H1 (cell line): Measurements from ENCODE around the gene PRRG4. TPM values are rescaled to one million over a fixed set of nuclear protein-coding genes. Genes with fewer than 3 reads are reported as not detected.

ENCODE experiments used
- CTCF ChIA-PET: fragments of 300-600 bp; sonication (Branson Sonifier 250); formaldehyde crosslinking; loops from one replicate; lab custom pipeline; 2021; ENCODE audit not compliant: partially characterized antibody; lab: Charles Lee
- POLR2A ChIA-PET: fragments of 300-600 bp; sonication (Branson Sonifier 250); formaldehyde crosslinking; loops from one replicate; lab custom pipeline; 2021; ENCODE audit warnings: inconsistent platforms; ENCODE audit not compliant: partially characterized antibody; lab: Charles Lee
- DNase-seq, 2 experiments: peaks; one replicate each; pipeline versions ENCODE4 v3.0.0 to v3.0.0-alpha.2; 2010 to 2022; ENCODE audit warnings: low spot score in 2 of 2, low read depth in 1 of 2, mixed read lengths in 1 of 2
- FAIRE-seq: peaks from 2 replicates; lab custom pipeline; 2011; peaks lifted over from hg19 to GRCh38; lab: Jason Lieb, UNC
- H2AFZ ChIP-seq: 2 replicates; pipeline ENCODE4 v1.8.1; 2012; ENCODE audit warnings: low read length, inconsistent platforms
- H2AK5ac ChIP-seq: 2 replicates; pipeline ENCODE4 v1.6.1; 2013; ENCODE audit warnings: low read depth, low read length
- H2BK120ac ChIP-seq: replicated peaks from 2 replicates; pipeline ENCODE3; 2013; ENCODE audit warnings: low read depth, low read length, inconsistent platforms
- H2BK12ac ChIP-seq: 2 replicates; pipeline ENCODE4 v1.6.1; 2013; ENCODE audit warnings: low read depth, low read length
- H2BK15ac ChIP-seq: 2 replicates; pipeline ENCODE4 v1.6.1; 2013; ENCODE audit warnings: low read length
- H2BK20ac ChIP-seq: 2 replicates; pipeline ENCODE4 v1.6.1; 2013; ENCODE audit warnings: low read length
- H2BK5ac ChIP-seq: 2 replicates; pipeline ENCODE4 v1.6.1; 2013; ENCODE audit warnings: low read depth, low read length
- H3K14ac ChIP-seq: 2 replicates; pipeline ENCODE4 v1.6.1; 2013; ENCODE audit warnings: inconsistent platforms; ENCODE audit not compliant: insufficient read length
- H3K18ac ChIP-seq: 2 replicates; pipeline ENCODE4 v1.6.1; 2013; ENCODE audit warnings: low read length; ENCODE audit errors: extremely low read depth
- H3K23ac ChIP-seq: 2 replicates; pipeline ENCODE4 v1.6.1; 2013; ENCODE audit warnings: inconsistent platforms; ENCODE audit not compliant: insufficient read length
- H3K23me2 ChIP-seq: 2 replicates; pipeline ENCODE4 v1.6.1; 2013; ENCODE audit warnings: low read depth, low read length
- H3K27ac ChIP-seq: 2 replicates; pipeline ENCODE4 v1.6.1; 2011; ENCODE audit warnings: low read depth, low read length, inconsistent platforms
- H3K27me3 ChIP-seq, 4 experiments: replicated peaks in 1 of 4; 1 replicate in 1 of 4; 2 replicates in 3 of 4; pipeline versions ENCODE4 v1.6.1 to v1.8.1; 2011 to 2013; ENCODE audit warnings: low read length in 3 of 4, mild to moderate bottlenecking in 3 of 4, inconsistent platforms in 2 of 4, mixed read lengths in 2 of 4, moderate library complexity in 1 of 4; ENCODE audit not compliant: control insufficient read depth in 3 of 4, insufficient read depth in 3 of 4; ENCODE audit errors: extremely low read depth in 1 of 4
- H3K36me3 ChIP-seq, 4 experiments: 2 replicates each; pipeline versions ENCODE4 v1.6.1 to v1.8.1; 2011 to 2013; ENCODE audit warnings: mild to moderate bottlenecking in 4 of 4, low read length in 3 of 4, moderate library complexity in 2 of 4, control low read depth in 1 of 4, inconsistent platforms in 1 of 4; ENCODE audit not compliant: insufficient read depth in 4 of 4, control insufficient read depth in 2 of 4
- H3K4ac ChIP-seq: replicated peaks from 2 replicates; pipeline ENCODE3; 2013; ENCODE audit warnings: low read length, low read depth, mixed read lengths, inconsistent platforms; ENCODE audit not compliant: insufficient read length
- H3K4me1 ChIP-seq, 4 experiments: replicated peaks in 1 of 4; 1 replicate in 1 of 4; 2 replicates in 3 of 4; pipeline versions ENCODE4 v1.6.1 to v1.8.1; 2011 to 2013; ENCODE audit warnings: low read length in 3 of 4, inconsistent platforms in 2 of 4, mixed read lengths in 1 of 4; ENCODE audit not compliant: insufficient read depth in 4 of 4, control insufficient read depth in 3 of 4
- H3K4me2 ChIP-seq, 2 experiments: 2 replicates each; pipeline versions ENCODE4 v1.6.1 to v1.8.1; 2011 to 2013; ENCODE audit warnings: low read depth in 2 of 2, low read length in 2 of 2, control low read depth in 1 of 2, inconsistent platforms in 1 of 2, mild to moderate bottlenecking in 1 of 2; ENCODE audit not compliant: insufficient read depth in 1 of 2
- H3K4me3 ChIP-seq, 4 experiments: fragments of 200-600, 300-600 bp in 1 of 4; sonication (generic), shearing (Covaris generic), sonication (Bioruptor Twin) in 1 of 4; 2 replicates each; pipeline versions ENCODE4 v1.5.1 to v1.8.1; 2011 to 2016; ENCODE audit warnings: low read length in 4 of 4, low read depth in 3 of 4, control low read depth in 2 of 4, inconsistent platforms in 2 of 4, mild to moderate bottlenecking in 2 of 4, mixed read lengths in 1 of 4, moderate library complexity in 1 of 4; ENCODE audit not compliant: insufficient read depth in 2 of 4; ENCODE audit errors: extremely low read depth in 1 of 4
- H3K56ac ChIP-seq: replicated peaks from 2 replicates; pipeline ENCODE3; 2013; ENCODE audit warnings: low read depth, mild to moderate bottlenecking, mixed read lengths, low read length, inconsistent platforms; ENCODE audit not compliant: insufficient read length
- H3K79me1 ChIP-seq: 2 replicates; pipeline ENCODE4 v1.6.1; 2013; ENCODE audit warnings: low read depth, low read length, control low read depth
- H3K79me2 ChIP-seq, 2 experiments: 2 replicates each; pipeline versions ENCODE4 v1.6.1 to v1.8.1; 2012 to 2013; ENCODE audit warnings: low read length in 2 of 2, mild to moderate bottlenecking in 2 of 2, inconsistent platforms in 1 of 2; ENCODE audit not compliant: insufficient read depth in 2 of 2, control insufficient read depth in 1 of 2
- H3K9ac ChIP-seq, 4 experiments: replicated peaks in 1 of 4; 1 replicate in 1 of 4; 2 replicates in 3 of 4; pipeline versions ENCODE4 v1.6.1 to v1.8.1; 2011 to 2013; ENCODE audit warnings: low read depth in 3 of 4, low read length in 3 of 4, control low read depth in 2 of 4, mild to moderate bottlenecking in 2 of 4, moderate library complexity in 2 of 4, inconsistent platforms in 1 of 4; ENCODE audit errors: extremely low read depth in 1 of 4
- H3K9me3 ChIP-seq, 2 experiments: 2 replicates each; pipeline versions ENCODE4 v1.6.1 to v1.8.1; 2012 to 2013; ENCODE audit warnings: mild to moderate bottlenecking in 2 of 2, moderate library complexity in 2 of 2, control low read depth in 1 of 2, inconsistent platforms in 1 of 2, low read depth in 1 of 2, low read length in 1 of 2, mixed read lengths in 1 of 2; ENCODE audit not compliant: insufficient read depth in 2 of 2
- H4K20me1 ChIP-seq, 2 experiments: replicated peaks in 1 of 2; 2 replicates each; pipeline versions ENCODE3 to v1.8.1; 2011 to 2013; ENCODE audit warnings: inconsistent platforms in 2 of 2, low read length in 2 of 2, mild to moderate bottlenecking in 1 of 2; ENCODE audit not compliant: insufficient read depth in 2 of 2, control insufficient read depth in 1 of 2
- H4K5ac ChIP-seq: 2 replicates; pipeline ENCODE4 v1.6.1; 2013; ENCODE audit warnings: low read length, low read depth, mixed read lengths, inconsistent platforms; ENCODE audit not compliant: insufficient read length
- H4K8ac ChIP-seq: 2 replicates; pipeline ENCODE4 v1.8.0; 2013; ENCODE audit warnings: mild to moderate bottlenecking, moderate library complexity, low read length, inconsistent platforms; ENCODE audit not compliant: insufficient read depth; ENCODE audit errors: extremely low read depth
- H4K91ac ChIP-seq: replicated peaks from 2 replicates; pipeline ENCODE3; 2013; ENCODE audit warnings: low read length, mixed read lengths, inconsistent platforms; ENCODE audit not compliant: insufficient read length
- ASH2L ChIP-seq: fragments of 200-600, 300-600 bp; sonication (generic); IDR thresholded peaks from one replicate; pipeline ENCODE4 v1.7.1; 2017; ENCODE audit warnings: low read length
- CHD2 ChIP-seq: IDR thresholded peaks from 2 replicates; pipeline ENCODE4 v1.6.1; 2012; ENCODE audit warnings: low read length, improper control_type of control experiment
- EP300 ChIP-seq, 2 experiments: IDR thresholded peaks; 1 replicate in 1 of 2; 2 replicates in 1 of 2; pipeline ENCODE4 v1.6.1; 2011 to 2012; ENCODE audit warnings: low read depth in 2 of 2, low read length in 2 of 2, mild to moderate bottlenecking in 2 of 2, borderline replicate concordance in 1 of 2, inconsistent platforms in 1 of 2, moderate library complexity in 1 of 2
- EZH2 ChIP-seq: fragments of 200-600 bp; sonication (generic); IDR thresholded peaks from 2 replicates; pipeline ENCODE4 v1.7.1; 2012; ENCODE audit warnings: low read depth, mild to moderate bottlenecking, moderate library complexity, low read length, inconsistent platforms; ENCODE audit not compliant: severe bottlenecking
- NANOG ChIP-seq: IDR thresholded peaks from 2 replicates; pipeline ENCODE4 v1.6.1; 2011; ENCODE audit warnings: low read length, low read depth, mild to moderate bottlenecking, inconsistent platforms; ENCODE audit not compliant: insufficient read depth, poor library complexity, severe bottlenecking
- RBBP5 ChIP-seq: IDR thresholded peaks from 2 replicates; pipeline ENCODE4 v1.7.1; 2012; ENCODE audit warnings: low read depth, mild to moderate bottlenecking, inconsistent platforms, low read length, moderate library complexity, borderline replicate concordance
- SRF ChIP-seq: IDR thresholded peaks from 2 replicates; pipeline ENCODE4 v1.6.1; 2011; ENCODE audit warnings: mild to moderate bottlenecking, low read depth, low read length, moderate library complexity
- WGBS, 2 experiments: shearing (Covaris generic) in 1 of 2; methylation state at CpG; one replicate each; pipeline versions ENCODE4 v1.1.6 to v1.1.7; 2013 to 2015; ENCODE audit warnings: low lambda C conversion rate in 2 of 2, mixed read lengths in 2 of 2, inconsistent platforms in 1 of 2, low coverage in 1 of 2, missing lambda C conversion rate in 1 of 2; ENCODE audit not compliant: insufficient replicate concordance in 2 of 2, insufficient coverage in 1 of 2, insufficient read length in 1 of 2; ENCODE audit errors: extremely low coverage in 1 of 2, missing lambda C conversion rate in 1 of 2; 5-methylcytosine and 5-hydroxymethylcytosine counted together
- polyA plus RNA-seq, 7 experiments: library from polyadenylated mRNA; depleted of rRNA in 3 of 7; stranded (reverse) in 5 of 7; unstranded in 2 of 7; fragments of >200 nt in 5 of 7; fragments of 200-250 nt in 2 of 7; gene quantifications; 1 replicate in 5 of 7; 2 replicates in 1 of 7; 4 replicates in 1 of 7; pipeline versions ENCODE4 v1.2.1 to v1.2.3, GENCODE V29; 2011 to 2013; ENCODE audit warnings: missing spikeins in 2 of 7, mixed read lengths in 2 of 7
- total RNA-seq: library from RNA; stranded (reverse); fragmentation: NEBNext Ultra II Directional; extraction: Animal tissue kit (Norgen Biotek cat#: 25700); gene quantifications from 2 replicates; pipeline ENCODE4 v1.2.1, GENCODE V29; 2021
- TF ChIP-seq, protein P1 (sequence below): IDR thresholded peaks from 2 replicates; pipeline ENCODE4 v1.6.1; 2012; ENCODE audit warnings: inconsistent platforms

PRRG4 gene
- total and polyA plus RNA-seq, 2 of the 8 experiments (the other 6 are each of a cell fraction or from before 2014, with no cell fraction given), result 0.65 to 1.7 TPM

- no peak overlapping the region for H2BK20ac ChIP-seq
- H2AFZ ChIP-seq, result no peak overlapping the region
- H3K23me2 ChIP-seq, result no peaks in the 10 kb centered on the region
- H3K56ac ChIP-seq, result no peak overlapping the region
- H3K9me3 ChIP-seq, result no peaks in the 10 kb centered on the region
- no peak overlapping the region for H3K4me2 ChIP-seq
- no peak overlapping the region for H2AK5ac ChIP-seq
- DNase-seq (no peak), FAIRE-seq (peak; percentile 36)
- no peak overlapping the region for H3K14ac ChIP-seq
- H3K4me3 ChIP-seq, result no peak overlapping the region
- no peak overlapping the region for H4K91ac ChIP-seq
- H4K8ac ChIP-seq, result no peak overlapping the region
- H3K27me3 ChIP-seq, result no peaks in the 10 kb centered on the region
- no peak overlapping the region for H2BK5ac ChIP-seq
- no peak overlapping the region for H2BK12ac ChIP-seq
- H3K79me1 ChIP-seq, result no peaks in the 10 kb centered on the region
- no peak overlapping the region for H3K18ac ChIP-seq
- 81% methylated on average over 2 of the region's 2 CpGs; no CpG with 5 or more reads in 1 of the 2 experiments for WGBS, 2 experiments
- H2BK120ac ChIP-seq, result no peak overlapping the region
- H3K79me2 ChIP-seq, result no peaks in the 10 kb centered on the region
- H2BK15ac ChIP-seq, result no peak overlapping the region
- no peak overlapping the region for H3K27ac ChIP-seq
- no peak overlapping the region for H4K5ac ChIP-seq
- ChIA-PET CTCF (interaction anchor here (0.6 to 1.7 kb wide), 6 partner anchors 31 to 270 kb away, joined by 3 to 4 read pairs (median 4); no protein-coding TSS in a partner anchor), POLR2A (interaction anchor here (1.4 kb wide), 1 partner anchor 52 kb away, joined by 5 read pairs; the partner anchor contains the start of gene QSER1)
- H3K4me1 ChIP-seq, result no peaks in the 10 kb centered on the region
- H3K9ac ChIP-seq, result no peak overlapping the region; a peak in 1 of 7 replicates
- H3K4ac ChIP-seq, result no peak overlapping the region
- H3K23ac ChIP-seq, result no peak overlapping the region
- no peaks in the 10 kb centered on the region; a peak in 1 of 8 replicates for H3K36me3 ChIP-seq
- no peaks in the 10 kb centered on the region for H4K20me1 ChIP-seq
- TF ChIP-seq, protein P1, sequence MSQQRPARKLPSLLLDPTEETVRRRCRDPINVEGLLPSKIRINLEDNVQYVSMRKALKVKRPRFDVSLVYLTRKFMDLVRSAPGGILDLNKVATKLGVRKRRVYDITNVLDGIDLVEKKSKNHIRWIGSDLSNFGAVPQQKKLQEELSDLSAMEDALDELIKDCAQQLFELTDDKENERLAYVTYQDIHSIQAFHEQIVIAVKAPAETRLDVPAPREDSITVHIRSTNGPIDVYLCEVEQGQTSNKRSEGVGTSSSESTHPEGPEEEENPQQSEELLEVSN, result no peak
- TF ChIP-seq EP300 (IDR thresholded peaks at IDR 0.05; ENCODE audit: borderline replicate concordance in 1 of 2, low read depth in 2 of 2, low read length in 2 of 2) (no peak), SRF (no peak), RBBP5 (no peak), ASH2L (no peak), EZH2 (no peak), CHD2 (no peak), NANOG (no peak)
Observed at GRCh38 chr11:32840587-32840986, 10.9 kb downstream of the PRRG4 start.
